Astrocyte (in vitro differentiated cells and primary cell): ENCODE data around the gene S1PR2. TPM values are rescaled to one million over a fixed set of nuclear protein-coding genes. Genes with fewer than 3 reads are reported as not detected.
"Not testable (repeated sequence)": the region's sequence is repeated elsewhere in the genome, so short reads cannot be mapped to it uniquely, and the experiment has no call there.

Experiments
- DNase-seq: peaks from one replicate; pipeline ENCODE4 v3.0.0-alpha.2; 2010; ENCODE audit warnings: low read depth
- FAIRE-seq: peaks from 2 replicates; lab custom pipeline; 2011; peaks lifted over from hg19 to GRCh38; lab: Jason Lieb, UNC
- H2AFZ ChIP-seq: 2 replicates; pipeline ENCODE4 v1.6.0; 2012; ENCODE audit warnings: low read depth, low read length, inconsistent platforms
- H3K27ac ChIP-seq: 2 replicates; pipeline ENCODE4 v1.5.1; 2011; ENCODE audit warnings: low read depth, low read length, inconsistent platforms
- H3K27me3 ChIP-seq: 2 replicates; pipeline ENCODE4 v1.6.0; 2011; ENCODE audit warnings: low read length, inconsistent platforms; ENCODE audit not compliant: insufficient read depth
- H3K36me3 ChIP-seq: 2 replicates; pipeline ENCODE4 v1.5.1; 2011; ENCODE audit warnings: low read length, inconsistent platforms; ENCODE audit not compliant: insufficient read depth
- H3K4me1 ChIP-seq: 2 replicates; pipeline ENCODE4 v1.5.1; 2011; ENCODE audit warnings: low read length, inconsistent platforms; ENCODE audit not compliant: insufficient read depth
- H3K4me2 ChIP-seq: 2 replicates; pipeline ENCODE4 v1.6.0; 2012; ENCODE audit warnings: low read length, inconsistent platforms
- H3K4me3 ChIP-seq: 2 replicates; pipeline ENCODE4 v1.5.1; 2011; ENCODE audit warnings: low read depth, mild to moderate bottlenecking, low read length, inconsistent platforms; ENCODE audit not compliant: insufficient read depth
- H3K79me2 ChIP-seq: 2 replicates; pipeline ENCODE4 v1.6.0; 2012; ENCODE audit warnings: mild to moderate bottlenecking, low read length, inconsistent platforms; ENCODE audit not compliant: insufficient read depth
- H3K9ac ChIP-seq: 2 replicates; pipeline ENCODE4 v1.6.0; 2012; ENCODE audit warnings: mild to moderate bottlenecking, low read length, inconsistent platforms
- H3K9me3 ChIP-seq: 2 replicates; pipeline ENCODE4 v1.5.1; 2012; ENCODE audit warnings: low read depth, mild to moderate bottlenecking, low read length, inconsistent platforms; ENCODE audit not compliant: insufficient read depth
- H4K20me1 ChIP-seq: 2 replicates; pipeline ENCODE4 v1.6.0; 2012; ENCODE audit warnings: low read length, inconsistent platforms; ENCODE audit not compliant: insufficient read depth
- H3K27ac Mint-ChIP-seq: one replicate; pipeline ENCODE4 v1.8.0; 2021; ENCODE audit warnings: mild to moderate bottlenecking, mixed read lengths; ENCODE audit not compliant: unreplicated experiment
- H3K27me3 Mint-ChIP-seq: one replicate; pipeline ENCODE4 v1.8.0; 2021; ENCODE audit warnings: low read depth, mixed read lengths; ENCODE audit not compliant: unreplicated experiment
- H3K36me3 Mint-ChIP-seq: one replicate; pipeline ENCODE4 v1.8.0; 2021; ENCODE audit warnings: low read depth, mixed read lengths; ENCODE audit not compliant: unreplicated experiment
- H3K4me1 Mint-ChIP-seq: one replicate; pipeline ENCODE4 v1.8.0; 2021; ENCODE audit warnings: low read depth, mixed read lengths; ENCODE audit not compliant: unreplicated experiment
- H3K4me3 Mint-ChIP-seq: one replicate; pipeline ENCODE4 v1.8.0; 2021; ENCODE audit warnings: mild to moderate bottlenecking, moderate library complexity, mixed read lengths; ENCODE audit not compliant: unreplicated experiment
- H3K9me3 Mint-ChIP-seq: one replicate; pipeline ENCODE4 v1.8.0; 2021; ENCODE audit warnings: mild to moderate bottlenecking, mixed read lengths; ENCODE audit not compliant: unreplicated experiment
- EZH2 ChIP-seq: IDR thresholded peaks from 2 replicates; pipeline ENCODE4 v1.6.1; 2012; ENCODE audit warnings: mild to moderate bottlenecking, low read length, inconsistent platforms; ENCODE audit not compliant: insufficient read depth
- total RNA-seq: library from RNA; stranded (reverse); gene quantifications from 2 replicates; pipeline ENCODE4 v1.2.1, GENCODE V29; 2021
- TF ChIP-seq, protein P1 (sequence below): IDR thresholded peaks from 2 replicates; pipeline ENCODE4 v1.5.1; 2011; ENCODE audit warnings: low read depth, mild to moderate bottlenecking, inconsistent platforms, low read length, moderate library complexity; ENCODE audit not compliant: insufficient read depth

The S1PR2 gene
- total RNA-seq, 1 donor from 2014 or later = 15.7 TPM

GRCh38 chr19:10237702-10238101 lies 6.6 kb upstream of the S1PR2 start:
- H3K4me3 Mint-ChIP-seq = no peak overlapping the region
- FAIRE-seq (no peak), DNase-seq (no peak)
- H3K36me3 Mint-ChIP-seq = no peaks in the 10 kb centered on the region
- Histone ChIP-seq H3K9ac (no peak overlapping the region), H2AFZ (no peak overlapping the region), H3K9me3 (no peaks in the 10 kb centered on the region), H3K27me3 (no peaks in the 10 kb centered on the region), H3K27ac (no peak overlapping the region), H4K20me1 (no peaks in the 10 kb centered on the region), H3K4me3 (no peak overlapping the region), H3K79me2 (no peaks in the 10 kb centered on the region), H3K4me1 (peaks cover 3% of the 10 kb centered on the region), H3K4me2 (no peak overlapping the region), H3K36me3 (no peaks in the 10 kb centered on the region)
- peaks cover 1% of the 10 kb centered on the region for H3K4me1 Mint-ChIP-seq
- H3K27ac Mint-ChIP-seq = no peak overlapping the region
- H3K9me3 Mint-ChIP-seq = no peaks in the 10 kb centered on the region
- no peak for TF ChIP-seq EZH2
- TF ChIP-seq, protein P1, sequence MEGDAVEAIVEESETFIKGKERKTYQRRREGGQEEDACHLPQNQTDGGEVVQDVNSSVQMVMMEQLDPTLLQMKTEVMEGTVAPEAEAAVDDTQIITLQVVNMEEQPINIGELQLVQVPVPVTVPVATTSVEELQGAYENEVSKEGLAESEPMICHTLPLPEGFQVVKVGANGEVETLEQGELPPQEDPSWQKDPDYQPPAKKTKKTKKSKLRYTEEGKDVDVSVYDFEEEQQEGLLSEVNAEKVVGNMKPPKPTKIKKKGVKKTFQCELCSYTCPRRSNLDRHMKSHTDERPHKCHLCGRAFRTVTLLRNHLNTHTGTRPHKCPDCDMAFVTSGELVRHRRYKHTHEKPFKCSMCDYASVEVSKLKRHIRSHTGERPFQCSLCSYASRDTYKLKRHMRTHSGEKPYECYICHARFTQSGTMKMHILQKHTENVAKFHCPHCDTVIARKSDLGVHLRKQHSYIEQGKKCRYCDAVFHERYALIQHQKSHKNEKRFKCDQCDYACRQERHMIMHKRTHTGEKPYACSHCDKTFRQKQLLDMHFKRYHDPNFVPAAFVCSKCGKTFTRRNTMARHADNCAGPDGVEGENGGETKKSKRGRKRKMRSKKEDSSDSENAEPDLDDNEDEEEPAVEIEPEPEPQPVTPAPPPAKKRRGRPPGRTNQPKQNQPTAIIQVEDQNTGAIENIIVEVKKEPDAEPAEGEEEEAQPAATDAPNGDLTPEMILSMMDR = no peak
- no peaks in the 10 kb centered on the region for H3K27me3 Mint-ChIP-seq

DNA sequence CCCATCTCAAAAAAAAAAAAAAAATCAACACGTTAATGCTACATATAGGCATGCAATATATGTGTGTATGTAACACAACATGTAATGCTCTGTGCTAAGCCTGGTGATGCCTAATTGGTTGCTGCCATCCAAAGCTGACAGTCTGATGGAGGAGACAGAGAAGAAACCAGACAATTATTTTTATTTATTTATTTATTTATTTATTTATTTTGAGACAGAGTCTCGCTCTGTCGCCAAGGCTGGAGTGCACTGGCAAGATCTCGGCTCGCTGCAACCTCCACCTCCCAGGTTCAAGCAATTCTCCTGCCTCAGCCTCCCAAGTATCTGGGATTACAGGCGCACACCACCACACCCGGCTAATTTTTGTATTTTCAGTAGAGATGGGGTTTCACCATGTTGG lies 4.3 kb upstream of the S1PR2 start:
- H3K27ac ChIP-seq, H3K79me2 ChIP-seq, H3K9ac ChIP-seq, FAIRE-seq, H2AFZ ChIP-seq, H3K4me2 ChIP-seq, H3K9me3 ChIP-seq, H3K36me3 ChIP-seq, H3K4me1 Mint-ChIP-seq, H4K20me1 ChIP-seq, H3K9me3 Mint-ChIP-seq, H3K27me3 ChIP-seq, DNase-seq, H3K27ac Mint-ChIP-seq, H3K27me3 Mint-ChIP-seq, H3K4me1 ChIP-seq, H3K36me3 Mint-ChIP-seq, H3K4me3 ChIP-seq, H3K4me3 Mint-ChIP-seq: not testable (repeated sequence)

- Mint-ChIP-seq H3K27me3 (no peaks in the 10 kb centered on the region), H3K9me3 (no peaks in the 10 kb centered on the region), H3K36me3 (no peaks in the 10 kb centered on the region), H3K4me3 (no peak overlapping the region), H3K4me1 (peaks cover 1% of the 10 kb centered on the region), H3K27ac (no peak overlapping the region)
- H3K9me3 ChIP-seq = no peaks in the 10 kb centered on the region
- no peak overlapping the region for H3K27ac ChIP-seq
- H3K79me2 ChIP-seq = peaks cover 9% of the 10 kb centered on the region
- no peaks in the 10 kb centered on the region for H3K27me3 ChIP-seq
- TF ChIP-seq EZH2 = no peak
- TF ChIP-seq, protein P1 = no peak
- H2AFZ ChIP-seq = no peak overlapping the region
- H3K4me3 ChIP-seq = no peak overlapping the region
- FAIRE-seq (no peak), DNase-seq (no peak)
- no peak overlapping the region for H3K9ac ChIP-seq
- no peaks in the 10 kb centered on the region for H3K36me3 ChIP-seq
- H3K4me1 ChIP-seq = peaks cover 3% of the 10 kb centered on the region
- no peak overlapping the region for H3K4me2 ChIP-seq
- no peaks in the 10 kb centered on the region for H4K20me1 ChIP-seq
Observed at GRCh38 chr19:10235003-10235402, 3.9 kb upstream of the S1PR2 start.
